ENCODE results near the gene IL12RB2.
"Not testable (repeated sequence)": the region's sequence is repeated elsewhere in the genome, so short reads cannot be mapped to it uniquely, and the experiment has no call there.

The IL12RB2 gene

DNA sequence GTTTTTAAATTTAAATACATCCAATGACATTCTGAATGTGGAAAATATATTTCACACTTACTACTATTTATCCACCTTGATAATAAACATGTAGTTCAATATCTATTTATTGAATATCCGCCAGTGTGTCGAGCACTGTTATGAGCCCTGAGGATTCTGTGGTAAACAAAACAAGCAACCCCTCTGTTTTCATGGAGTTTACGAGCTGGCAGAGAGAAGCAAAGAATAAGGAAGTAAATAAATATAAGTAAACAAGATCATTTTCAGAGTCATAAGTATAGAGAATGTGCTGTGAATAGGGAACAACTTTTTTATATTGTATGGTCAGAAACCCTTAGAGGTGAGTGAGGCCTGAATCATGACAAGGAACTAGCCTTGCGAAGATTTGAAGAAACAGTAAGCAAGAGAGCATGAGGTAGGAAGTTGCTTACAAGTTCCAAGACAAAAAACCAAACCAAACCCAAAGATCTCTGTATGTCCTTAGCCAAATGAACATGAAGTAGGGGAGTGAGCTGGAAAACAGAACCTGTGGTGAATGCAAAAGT, 128.9 kb downstream of the IL12RB2 start:
- DNase-seq: no peak

DNA sequence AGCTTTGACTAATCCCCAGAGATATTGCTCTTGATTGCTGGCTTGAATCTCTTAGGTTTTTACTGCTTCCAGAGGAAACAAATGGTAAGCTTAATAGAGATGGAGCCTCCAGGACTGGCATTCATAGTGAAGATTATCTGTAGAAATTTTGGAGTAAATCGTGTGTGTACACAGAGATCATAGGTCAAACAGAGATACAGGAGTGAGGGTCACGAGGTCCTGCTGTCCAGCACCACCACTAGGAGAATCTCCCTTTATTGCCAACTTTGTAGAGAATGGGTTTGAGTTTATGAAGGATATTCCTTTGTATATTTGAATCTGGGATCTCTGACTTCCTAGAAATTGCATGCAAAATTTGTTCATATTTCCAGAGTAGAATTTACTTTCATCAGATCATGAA, 130.3 kb downstream of the IL12RB2 start:
- no peak for DNase-seq

DNA sequence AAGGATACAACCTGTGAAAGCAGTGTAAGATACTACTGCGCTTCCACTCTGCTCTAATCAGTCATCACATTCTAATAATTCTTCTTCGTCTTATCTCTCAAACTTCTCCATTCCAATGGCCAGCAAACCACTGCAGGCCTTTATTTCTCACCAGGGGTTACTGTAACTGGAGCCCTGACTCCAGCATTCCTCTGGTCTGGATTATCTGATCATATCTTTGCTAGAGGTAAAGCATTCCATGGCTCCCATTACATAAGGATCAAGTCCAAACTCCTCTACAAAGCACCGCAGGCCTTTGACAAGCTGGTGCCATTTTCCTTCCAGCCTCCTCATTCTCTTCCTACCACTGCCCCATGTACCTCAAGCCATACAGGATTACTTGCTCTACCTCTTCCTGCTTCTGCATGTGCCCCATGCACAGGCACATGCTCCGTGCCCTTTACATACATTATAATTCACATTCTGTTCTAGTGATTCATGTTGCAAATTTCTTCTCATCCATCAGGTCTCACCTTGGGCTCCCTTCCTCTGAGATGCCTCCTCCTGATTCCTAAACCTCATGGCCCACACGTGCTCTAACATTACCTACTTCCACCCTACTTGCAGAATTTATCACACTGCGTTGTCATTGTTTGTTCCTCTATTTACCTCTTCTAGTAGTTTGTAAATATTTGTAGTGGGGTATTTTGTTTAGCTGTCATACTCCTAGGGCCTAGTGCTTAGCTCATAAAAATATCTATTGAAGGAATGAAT, 131.8 kb downstream of the IL12RB2 start:
- no peak for DNase-seq

DNA sequence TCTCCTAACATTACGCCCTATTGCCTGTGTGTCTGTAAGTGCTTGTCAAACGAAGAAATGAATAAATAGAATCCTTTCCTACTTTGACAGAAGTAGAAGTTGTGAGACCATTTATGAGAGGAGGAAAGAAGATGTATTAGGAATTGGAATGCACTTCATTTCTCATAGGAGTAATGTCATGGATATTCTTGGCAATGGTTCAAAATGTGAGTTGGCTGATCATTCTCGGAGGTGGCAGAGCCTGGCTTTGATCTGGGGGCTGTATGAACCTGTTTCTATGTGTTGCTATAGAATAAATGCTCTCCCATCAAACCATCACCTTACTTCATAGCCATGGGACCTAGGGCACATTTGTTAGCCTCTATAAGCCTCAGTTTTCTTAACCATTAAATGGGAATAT, 132.7 kb downstream of the IL12RB2 start:
- no peak for DNase-seq

DNA sequence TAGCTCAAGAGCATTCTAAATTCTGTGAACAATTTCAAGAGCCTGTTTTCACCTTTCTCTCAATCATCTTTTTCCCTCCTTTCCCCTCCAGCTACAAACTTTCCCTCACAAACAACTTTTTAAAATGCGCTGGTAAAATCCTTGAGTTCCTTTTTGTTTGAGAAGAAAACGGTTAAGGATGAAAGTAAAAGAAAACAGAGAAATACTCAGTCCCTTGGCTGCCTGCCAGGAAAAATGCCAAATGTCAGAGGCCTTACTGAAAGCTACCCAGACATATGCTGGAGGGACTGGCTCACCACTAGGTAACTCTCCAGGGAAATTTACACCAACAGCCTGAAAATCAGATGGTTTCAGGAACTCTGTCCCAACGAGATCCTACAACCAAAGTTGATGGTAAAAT, 133.5 kb downstream of the IL12RB2 start:
- DNase-seq: peak; percentile 14

DNA sequence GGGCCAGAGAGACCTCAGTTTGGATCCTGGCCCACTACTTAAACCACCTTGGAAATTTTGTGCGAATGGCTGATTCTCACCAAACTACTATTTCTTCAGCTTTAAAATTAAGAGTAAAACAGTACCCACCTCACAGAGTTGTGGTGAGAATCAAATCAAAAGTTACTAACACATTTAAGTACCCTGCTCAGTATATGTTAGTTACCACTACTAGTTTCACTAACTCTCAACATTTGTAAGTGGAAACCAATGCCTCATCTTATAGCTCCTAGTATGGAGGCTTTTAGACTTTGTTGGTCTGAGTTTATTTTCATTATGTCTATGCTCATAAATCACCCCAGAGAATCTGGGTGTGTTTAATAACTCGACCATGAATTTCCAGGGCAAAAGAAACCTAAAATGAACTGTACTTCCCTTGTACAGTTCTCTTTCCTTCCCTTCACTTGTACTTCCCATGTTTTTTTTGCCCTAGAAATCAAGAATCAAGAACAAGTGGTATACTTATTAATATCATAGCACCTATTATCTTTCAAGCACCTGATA, 134.1 kb downstream of the IL12RB2 start:
- no peak for DNase-seq

DNA sequence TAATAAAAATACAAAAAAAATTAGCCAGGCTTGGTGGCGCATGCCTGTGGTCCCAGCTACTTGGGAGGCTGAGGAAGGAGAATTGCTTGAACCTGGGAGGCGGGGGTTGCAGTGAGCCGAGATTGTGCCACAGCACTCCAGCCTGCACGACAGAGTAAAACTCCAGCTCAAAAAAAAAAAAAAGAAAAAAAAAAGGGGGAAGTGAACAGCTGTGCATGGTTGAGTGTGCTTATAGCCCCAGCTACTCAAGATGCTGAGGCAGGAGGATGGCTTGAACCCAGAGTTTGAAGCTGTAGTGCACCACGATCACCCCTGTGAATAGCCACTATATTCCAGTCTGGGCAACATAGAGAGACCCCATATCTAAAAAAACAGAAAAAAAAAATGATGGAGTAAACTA, 138.3 kb downstream of the IL12RB2 start:
- not testable (repeated sequence) for DNase-seq

Data from activated T-cell treated with anti-CD3 and anti-CD28 coated beads for 4 hours (primary cell).